T-cell (primary cell): Measurements from ENCODE around the gene CDC7. TPM values are rescaled to one million over a fixed set of nuclear protein-coding genes. Genes with fewer than 3 reads are reported as not detected.

Experiments
- ATAC-seq, 4 experiments: fragments of 200-7000 bp in 3 of 4; fragments of 150-1000 bp in 1 of 4; cut with Tn5 transposase; replicated peaks in 1 of 4; 1 replicate in 3 of 4; 2 replicates in 1 of 4; pipeline ENCODE4 v1.10.0; 2021; ENCODE audit warnings: moderate library complexity in 3 of 4, mild to moderate bottlenecking in 2 of 4, moderate number of reproducible peaks in 1 of 4
- CTCF ChIA-PET, 2 donors: fragments of 300-600 bp; sonication (Branson Sonifier 250); formaldehyde crosslinking; loops; one replicate each; lab custom pipeline; 2022; ENCODE audit warnings: antibody characterized with exemption in 2 of 2; lab: Charles Lee
- POLR2A ChIA-PET, 2 donors: fragments of 300-600 bp; sonication (Branson Sonifier 250); formaldehyde crosslinking; loops; one replicate each; lab custom pipeline; 2022; ENCODE audit warnings: antibody characterized with exemption in 2 of 2; lab: Charles Lee
- DNase-seq, 35 experiments: peaks; one replicate each; pipeline versions ENCODE4 v3.0.0 to v3.0.0-alpha.2; 2013 to 2023
- H3K27ac ChIP-seq: one replicate; pipeline ENCODE4 v1.5.1; 2013; ENCODE audit warnings: low read length
- H3K27me3 ChIP-seq, 2 experiments: replicated peaks in 1 of 2; 1 replicate in 1 of 2; 2 replicates in 1 of 2; pipeline versions ENCODE4 v1.6.1 to v1.7.0; 2013; ENCODE audit warnings: low read length in 1 of 2, mixed read lengths in 1 of 2; ENCODE audit not compliant: control insufficient read depth in 2 of 2, insufficient read depth in 2 of 2; ENCODE audit errors: extremely low read depth in 1 of 2
- H3K36me3 ChIP-seq, 2 donors: 1 replicate in 1 of 2; 2 replicates in 1 of 2; pipeline versions ENCODE4 v1.6.1 to v1.7.0; 2013; ENCODE audit warnings: low read length in 1 of 2; ENCODE audit not compliant: control insufficient read depth in 2 of 2, insufficient read depth in 1 of 2; ENCODE audit errors: extremely low read depth in 1 of 2
- H3K4me1 ChIP-seq, 2 experiments: 1 replicate in 1 of 2; 2 replicates in 1 of 2; pipeline versions ENCODE4 v1.6.1 to v1.7.0; 2013; ENCODE audit warnings: low read length in 2 of 2, mixed read lengths in 1 of 2; ENCODE audit not compliant: insufficient read depth in 2 of 2, control insufficient read depth in 1 of 2; ENCODE audit errors: extremely low read depth in 1 of 2
- H3K4me3 ChIP-seq, 2 donors: 1 replicate in 1 of 2; 2 replicates in 1 of 2; pipeline versions ENCODE4 v1.5.1 to v1.7.0; 2013; ENCODE audit warnings: mild to moderate bottlenecking in 2 of 2, low read length in 1 of 2, moderate library complexity in 1 of 2; ENCODE audit not compliant: control insufficient read depth in 1 of 2; ENCODE audit errors: extremely low read depth in 1 of 2
- H3K9me3 ChIP-seq: 2 replicates; pipeline ENCODE4 v1.7.0; 2013
- H3K27ac Mint-ChIP-seq, 2 donors: one replicate each; pipeline ENCODE4 v1.8.0; 2020 to 2021; ENCODE audit warnings: mild to moderate bottlenecking in 2 of 2, mixed read lengths in 2 of 2
- H3K27me3 Mint-ChIP-seq, 2 donors: one replicate each; pipeline ENCODE4 v1.8.0; 2021 to 2022; ENCODE audit warnings: mixed read lengths in 2 of 2
- H3K36me3 Mint-ChIP-seq: one replicate; pipeline ENCODE4 v1.8.0; 2021; ENCODE audit warnings: mixed read lengths
- H3K4me1 Mint-ChIP-seq, 3 donors: one replicate each; pipeline ENCODE4 v1.8.0; 2020 to 2022; ENCODE audit warnings: mixed read lengths in 3 of 3, mild to moderate bottlenecking in 1 of 3
- H3K4me3 Mint-ChIP-seq, 3 donors: one replicate each; pipeline ENCODE4 v1.8.0; 2020 to 2022; ENCODE audit warnings: mild to moderate bottlenecking in 3 of 3, mixed read lengths in 3 of 3, moderate library complexity in 3 of 3
- H3K9me3 Mint-ChIP-seq, 3 donors: one replicate each; pipeline ENCODE4 v1.8.0; 2020 to 2022; ENCODE audit warnings: mixed read lengths in 3 of 3
- WGBS: methylation state at CpG from one replicate; pipeline ENCODE4 v1.1.5; 2013; ENCODE audit warnings: missing lambda C conversion rate; ENCODE audit not compliant: insufficient coverage; 5-methylcytosine and 5-hydroxymethylcytosine counted together
- total RNA-seq, 35 experiments: library from RNA in 6 of 35; stranded (reverse) in 6 of 35; fragments of 120-200 nt in 1 of 35; gene quantifications; one replicate each; pipeline versions ENCODE4 v1.2.1 to v1.2.4 and lab custom pipeline; 2013 to 2026

Gene CDC7
- total RNA-seq, 5 donors from 2014 or later (not counting 1 experiment from before 2014, with no cell fraction given), result 3.1 to 6.9 (median 6.3) TPM

GRCh38 chr1:91537987-91538304 lies 37.3 kb downstream of the CDC7 start:
- Mint-ChIP-seq H3K27me3 (no peaks in the 10 kb centered on the region), H3K4me3 (no peak overlapping the region), H3K4me1 (peaks cover 31 to 43% (median 33%) of the 10 kb centered on the region in 3 donors), H3K36me3 (no peaks in the 10 kb centered on the region), H3K9me3 (peaks cover 0 to 4% (median 0%) of the 10 kb centered on the region in 3 donors), H3K27ac (no peak overlapping the region)
- ATAC-seq (no peak), DNase-seq (no peak)
- CTCF ChIA-PET, result interaction anchor here in 1 of 2 donors (0.9 kb wide), 1 partner anchor 25 kb away, joined by 3 read pairs; no protein-coding TSS in a partner anchor
- no CpG with 5 or more reads among the region's 2 CpGs for WGBS
- POLR2A ChIA-PET, result no interaction called here
- H3K4me1 ChIP-seq, result peaks cover 0 to 38% of the 10 kb centered on the region in 2 experiments
- no peaks in the 10 kb centered on the region for H3K9me3 ChIP-seq
- H3K27me3 ChIP-seq, result no peaks in the 10 kb centered on the region
- H3K27ac ChIP-seq, result no peak overlapping the region
- H3K36me3 ChIP-seq, result no peaks in the 10 kb centered on the region
- H3K4me3 ChIP-seq, result no peak overlapping the region

DNA sequence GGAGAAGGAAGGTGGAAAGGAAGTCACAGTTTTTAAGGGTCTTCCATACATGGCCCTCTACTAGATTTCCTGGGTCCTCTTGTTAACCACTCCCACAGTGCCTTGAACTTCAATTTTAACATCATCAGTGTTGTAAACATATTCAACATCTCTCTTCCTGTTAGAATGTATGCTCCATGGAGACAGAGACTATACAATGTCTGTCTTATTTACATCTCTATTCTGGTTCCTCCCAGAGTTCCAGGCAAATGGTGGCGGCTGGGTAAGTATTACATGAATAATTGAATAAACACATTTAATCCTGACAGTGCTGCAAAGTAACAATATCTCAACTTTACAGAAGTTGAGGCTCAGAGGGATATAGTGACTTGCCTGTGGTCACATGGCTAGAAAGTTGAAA lies 40.3 kb downstream of the CDC7 start:
- H3K27me3 Mint-ChIP-seq, result peaks cover 0 to 3% of the 10 kb centered on the region in 2 donors
- peak overlapping the region in 1 of 2 donors; percentile 13 for H3K27ac Mint-ChIP-seq
- peaks cover 0 to 4% (median 0%) of the 10 kb centered on the region in 3 donors for H3K9me3 Mint-ChIP-seq
- no peak overlapping the region for H3K27ac ChIP-seq
- no peaks in the 10 kb centered on the region for H3K36me3 Mint-ChIP-seq
- ATAC-seq (no peak), DNase-seq (no peak)
- H3K4me1 Mint-ChIP-seq, result peaks cover 25 to 42% (median 29%) of the 10 kb centered on the region in 3 donors
- no peak overlapping the region for H3K4me3 Mint-ChIP-seq
- ChIA-PET POLR2A (interaction anchor here in 1 of 2 donors (0.6 kb wide), 1 partner anchor 23 kb away, joined by 5 read pairs; no protein-coding TSS in a partner anchor), CTCF (interaction anchor here (0.5 to 0.7 kb wide), 3 partner anchors 258 to 1235 kb away, joined by 3 to 4 read pairs (median 3); no protein-coding TSS in a partner anchor)
- peaks cover 0 to 32% of the 10 kb centered on the region in 2 experiments for H3K4me1 ChIP-seq
- WGBS, result no CpG with 5 or more reads among the region's 1 CpG
- H3K36me3 ChIP-seq, result no peaks in the 10 kb centered on the region
- no peaks in the 10 kb centered on the region for H3K27me3 ChIP-seq
- no peaks in the 10 kb centered on the region for H3K9me3 ChIP-seq
- no peak overlapping the region for H3K4me3 ChIP-seq

DNA sequence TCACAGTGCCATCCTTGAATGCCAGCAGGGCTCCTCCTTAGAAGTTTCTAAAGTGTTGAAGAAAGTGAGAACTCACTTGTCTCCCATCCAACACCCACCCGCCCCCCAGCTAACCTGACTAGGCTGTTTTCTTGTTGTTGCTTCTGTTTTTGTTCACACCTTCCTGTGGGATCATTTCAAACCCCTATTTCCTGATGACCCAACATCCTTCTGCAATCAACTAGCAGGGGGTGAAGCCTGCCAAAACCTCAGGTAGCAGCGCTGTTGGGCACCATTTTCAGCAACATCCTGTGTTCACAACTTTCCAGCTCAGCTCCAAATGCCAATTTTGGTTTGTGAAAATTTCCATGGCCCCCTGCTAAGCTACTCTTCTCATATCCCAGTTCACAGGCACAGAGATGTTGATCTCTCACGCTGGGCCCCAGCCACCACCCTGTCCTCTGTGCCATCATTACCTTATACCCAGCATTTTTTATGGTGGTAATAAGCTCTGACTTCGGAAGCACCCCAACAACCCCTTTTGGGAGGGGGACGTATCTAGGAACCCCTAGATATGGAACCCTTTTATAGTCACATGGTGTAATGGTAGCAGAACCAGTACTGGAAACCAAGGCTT lies 41.4 kb downstream of the CDC7 start:
- ChIA-PET CTCF (interaction anchor here in 1 of 2 donors (0.6 kb wide), 2 partner anchors 23 to 555 kb away, joined by 3 to 5 read pairs; no protein-coding TSS in a partner anchor), POLR2A (no interaction called here)
- Mint-ChIP-seq H3K36me3 (no peaks in the 10 kb centered on the region), H3K4me1 (peaks cover 26 to 47% (median 31%) of the 10 kb centered on the region in 3 donors), H3K9me3 (peaks cover 0 to 4% (median 0%) of the 10 kb centered on the region in 3 donors), H3K27ac (peak overlapping the region in 1 of 2 donors; percentile 19), H3K27me3 (peaks cover 0 to 3% of the 10 kb centered on the region in 2 donors), H3K4me3 (no peak overlapping the region)
- H3K4me1 ChIP-seq, result peaks cover 0 to 43% of the 10 kb centered on the region in 2 experiments
- no peak for ATAC-seq
- H3K4me3 ChIP-seq, result no peak overlapping the region
- no peaks in the 10 kb centered on the region for H3K36me3 ChIP-seq
- H3K9me3 ChIP-seq, result no peaks in the 10 kb centered on the region
- no peaks in the 10 kb centered on the region for H3K27me3 ChIP-seq
- WGBS, result 29% methylated on average over 1 of the region's 5 CpGs
- DNase-seq, result no peak
- no peak overlapping the region for H3K27ac ChIP-seq

DNA sequence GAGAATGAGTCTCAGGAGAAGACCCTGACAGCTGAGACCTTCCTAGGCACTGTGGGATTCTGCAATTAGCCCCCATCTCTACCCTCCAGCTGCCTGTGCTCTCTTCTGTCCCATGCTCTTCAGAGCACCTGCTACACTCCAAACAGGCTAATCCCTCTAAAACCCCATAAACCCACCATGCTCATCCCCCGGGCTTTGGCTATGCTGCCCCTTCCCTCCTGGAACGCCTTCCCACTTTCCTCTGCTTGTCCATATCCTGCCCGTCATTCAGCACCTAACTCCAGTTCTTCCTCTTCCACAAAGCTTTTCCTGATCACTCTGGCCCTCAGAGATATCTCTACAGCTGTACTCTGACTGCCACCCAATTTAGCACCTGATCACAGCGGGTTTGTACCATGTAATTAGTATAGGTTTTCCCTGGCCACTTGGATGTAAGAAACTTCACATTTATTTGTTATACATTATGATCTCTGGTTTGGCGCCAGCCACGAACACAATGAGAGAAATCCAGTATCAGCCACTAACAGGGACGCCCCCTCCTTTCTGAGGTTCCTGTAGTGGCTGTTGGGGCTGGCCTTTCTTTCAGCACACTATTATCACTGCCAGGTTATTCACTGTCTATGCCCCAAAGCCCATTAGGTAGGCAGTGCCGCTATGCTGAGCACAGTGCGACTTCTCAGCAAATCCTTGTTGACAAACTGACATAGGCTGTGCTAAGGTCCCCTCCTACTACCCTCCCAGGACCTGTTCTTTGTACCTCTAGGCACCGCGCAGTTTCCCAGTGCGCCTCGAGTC lies 45.1 kb downstream of the CDC7 start:
- no peak overlapping the region for H3K4me3 ChIP-seq
- ChIA-PET POLR2A (interaction anchor here in 1 of 2 donors (0.5 kb wide), 1 partner anchor 132 kb away, joined by 6 read pairs; no protein-coding TSS in a partner anchor), CTCF (no interaction called here)
- Mint-ChIP-seq H3K4me3 (no peak overlapping the region), H3K36me3 (no peaks in the 10 kb centered on the region), H3K27me3 (peaks cover 0 to 3% of the 10 kb centered on the region in 2 donors), H3K9me3 (peaks cover 0 to 7% (median 2%) of the 10 kb centered on the region in 3 donors), H3K27ac (peak overlapping the region; percentile 19 to 45), H3K4me1 (peaks cover 49 to 69% (median 57%) of the 10 kb centered on the region in 3 donors)
- peaks cover 21 to 78% of the 10 kb centered on the region in 2 experiments for H3K4me1 ChIP-seq
- H3K27me3 ChIP-seq, result no peaks in the 10 kb centered on the region
- 96% methylated on average over 9 of the region's 13 CpGs for WGBS
- H3K36me3 ChIP-seq, result no peaks in the 10 kb centered on the region
- DNase-seq (no peak), ATAC-seq (no peak)
- peak overlapping the region; percentile 21 for H3K27ac ChIP-seq
- no peaks in the 10 kb centered on the region for H3K9me3 ChIP-seq

GRCh38 chr1:91546301-91546581 lies 45.6 kb downstream of the CDC7 start:
- DNase-seq, result no peak
- CTCF ChIA-PET, result no interaction called here
- no peak overlapping the region for H3K4me3 ChIP-seq
- Mint-ChIP-seq H3K4me3 (no peak overlapping the region), H3K36me3 (no peaks in the 10 kb centered on the region), H3K27me3 (peaks cover 0 to 3% of the 10 kb centered on the region in 2 donors), H3K4me1 (peaks cover 49 to 69% (median 57%) of the 10 kb centered on the region in 3 donors), H3K27ac (peak overlapping the region in 1 of 2 donors; percentile 15), H3K9me3 (peaks cover 0 to 6% (median 2%) of the 10 kb centered on the region in 3 donors)
- no peak for ATAC-seq
- H3K36me3 ChIP-seq, result no peaks in the 10 kb centered on the region
- no peaks in the 10 kb centered on the region for H3K9me3 ChIP-seq
- peak overlapping the region; percentile 21 for H3K27ac ChIP-seq
- H3K27me3 ChIP-seq, result no peaks in the 10 kb centered on the region
- 94% methylated on average over 18 of the region's 18 CpGs for WGBS
- H3K4me1 ChIP-seq, result peaks cover 21 to 76% of the 10 kb centered on the region in 2 experiments
- POLR2A ChIA-PET, result interaction anchor here in 1 of 2 donors (0.6 kb wide), 1 partner anchor 356 kb away, joined by 3 read pairs; no protein-coding TSS in a partner anchor

DNA sequence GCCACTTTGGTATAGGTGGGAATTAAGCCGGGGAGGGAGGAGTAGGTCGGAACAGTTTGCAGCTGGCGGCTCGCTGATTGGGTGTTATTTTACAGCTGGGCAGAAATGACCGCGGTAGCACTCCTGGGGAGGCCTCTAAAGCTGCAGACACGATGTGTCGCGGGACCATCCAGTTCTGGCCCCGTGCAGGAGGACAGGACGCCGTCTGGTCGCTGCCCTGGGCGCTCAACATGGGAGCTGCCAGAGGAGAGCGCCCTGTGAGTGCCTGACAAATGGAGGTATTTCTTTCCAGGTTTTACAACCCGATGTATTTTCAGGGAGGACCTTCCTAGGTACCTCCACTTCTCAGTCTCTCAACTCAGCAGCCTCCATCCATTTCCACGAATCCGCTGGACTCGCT lies 46.2 kb downstream of the CDC7 start:
- no peaks in the 10 kb centered on the region for H3K9me3 ChIP-seq
- Mint-ChIP-seq H3K27me3 (peaks cover 0 to 3% of the 10 kb centered on the region in 2 donors), H3K27ac (peak overlapping the region; percentile 97), H3K4me3 (peak overlapping the region in 1 of 3 donors; percentile 71), H3K36me3 (no peaks in the 10 kb centered on the region), H3K9me3 (peaks cover 0 to 4% (median 2%) of the 10 kb centered on the region in 3 donors), H3K4me1 (peaks cover 52 to 69% (median 57%) of the 10 kb centered on the region in 3 donors)
- peak overlapping the region; percentile 88 for H3K27ac ChIP-seq
- no peak overlapping the region for H3K4me3 ChIP-seq
- WGBS, result 93% methylated on average over 15 of the region's 19 CpGs
- no peaks in the 10 kb centered on the region for H3K27me3 ChIP-seq
- H3K36me3 ChIP-seq, result no peaks in the 10 kb centered on the region
- no peak for DNase-seq
- no peak for ATAC-seq
- peaks cover 21 to 70% of the 10 kb centered on the region in 2 experiments for H3K4me1 ChIP-seq
- POLR2A ChIA-PET, result interaction anchor here in 1 of 2 donors (0.6 kb wide), 1 partner anchor 355 kb away, joined by 3 read pairs; no protein-coding TSS in a partner anchor
- CTCF ChIA-PET, result no interaction called here
